K562 (cell line): ENCODE data around the gene TCF7. TPM values are rescaled to one million over a fixed set of nuclear protein-coding genes. Genes with fewer than 3 reads are reported as not detected.

ENCODE experiments used
- ATAC-seq: fragments of 200-7000 bp; cut with Tn5 transposase; 3 replicates; pipeline ENCODE4 v1.9.1; 2020; ENCODE audit warnings: moderate library complexity
- BruUV-seq: library from RNA; stranded (reverse); fragments of 400-500 nt; replicated peaks from 2 replicates; lab custom pipeline; 2021; lab: Mats Ljungman, UMichigan
- CTCF ChIA-PET: fragments of 300-600 bp; formaldehyde crosslinking; extraction: SDS; loops from one replicate; lab custom pipeline; 2021; ENCODE audit warnings: low intra/inter-chr PET ratio; lab: Yijun Ruan, JAX
- POLR2A ChIA-PET: fragments of 300-600, 350-650 bp; sonication (Branson Sonifier 250); formaldehyde crosslinking; extraction: SDS; loops from one replicate; lab custom pipeline; 2021; ENCODE audit warnings: antibody characterized with exemption, inconsistent platforms; lab: Yijun Ruan, JAX
- DNase-seq, 4 experiments: peaks; one replicate each; pipeline versions ENCODE4 v3.0.0 to v3.0.0-alpha.2; 2011 to 2018; ENCODE audit warnings: low spot score in 3 of 4, mixed read lengths in 3 of 4; ENCODE audit errors: extremely low read depth in 1 of 4
- FAIRE-seq: peaks from 2 replicates; lab custom pipeline; 2011; peaks lifted over from hg19 to GRCh38; lab: Jason Lieb, UNC
- H2AFZ ChIP-seq: 2 replicates; pipeline ENCODE4 v1.6.0; 2011; ENCODE audit warnings: low read depth, low read length, control low read depth, inconsistent platforms
- H3K27ac ChIP-seq: fragments of 200-600 bp; 3 replicates; pipeline ENCODE4 v1.8.0; 2011; ENCODE audit warnings: low read depth, mild to moderate bottlenecking, control low read depth, inconsistent platforms, low read length, moderate library complexity, mixed read lengths; ENCODE audit errors: extremely low read depth
- H3K27me3 ChIP-seq, 2 experiments: fragments of 300-600 bp in 1 of 2; 2 replicates in 1 of 2; 3 replicates in 1 of 2; pipeline versions ENCODE4 v1.6.0 to v1.8.0; 2011; ENCODE audit warnings: inconsistent platforms in 2 of 2, low read length in 2 of 2, mild to moderate bottlenecking in 1 of 2, mixed read lengths in 1 of 2, moderate library complexity in 1 of 2; ENCODE audit not compliant: control insufficient read depth in 2 of 2, insufficient read depth in 2 of 2
- H3K36me3 ChIP-seq: fragments of 300-600 bp; 3 replicates; pipeline ENCODE4 v1.8.0; 2011; ENCODE audit warnings: mild to moderate bottlenecking, low read length, inconsistent platforms; ENCODE audit not compliant: control insufficient read depth, insufficient read depth
- H3K4me1 ChIP-seq, 2 experiments: fragments of 200-600 bp in 1 of 2; replicated peaks in 1 of 2; 2 replicates in 1 of 2; 3 replicates in 1 of 2; pipeline versions ENCODE4 v1.5.1 to v1.8.0; 2011; ENCODE audit warnings: inconsistent platforms in 2 of 2, low read length in 2 of 2, mild to moderate bottlenecking in 1 of 2, mixed read lengths in 1 of 2, moderate library complexity in 1 of 2; ENCODE audit not compliant: control insufficient read depth in 2 of 2, insufficient read depth in 2 of 2
- H3K4me2 ChIP-seq: 2 replicates; pipeline ENCODE4 v1.6.1; 2011; ENCODE audit warnings: low read length, control low read depth, inconsistent platforms, mixed read lengths; ENCODE audit not compliant: insufficient read depth
- H3K4me3 ChIP-seq: fragments of 200-600 bp; sonication (generic), shearing (Covaris generic); 2 replicates; pipeline ENCODE4 v1.5.1; 2016; ENCODE audit warnings: control low read depth, inconsistent platforms
- H3K79me2 ChIP-seq: fragments of 200-600 bp; 3 replicates; pipeline ENCODE4 v1.8.0; 2011; ENCODE audit warnings: low read length, inconsistent platforms; ENCODE audit not compliant: control insufficient read depth, insufficient read depth
- H3K9ac ChIP-seq, 2 experiments: 2 replicates each; pipeline versions ENCODE4 v1.6.0 to v1.6.1; 2011; ENCODE audit warnings: low read depth in 2 of 2, low read length in 2 of 2, control low read depth in 1 of 2, inconsistent platforms in 1 of 2, mild to moderate bottlenecking in 1 of 2, mixed read lengths in 1 of 2; ENCODE audit not compliant: insufficient read depth in 1 of 2
- H3K9me1 ChIP-seq: one replicate; pipeline ENCODE4 v1.6.0; 2011; ENCODE audit warnings: inconsistent platforms, mild to moderate bottlenecking, low read length, moderate library complexity; ENCODE audit not compliant: control insufficient read depth, insufficient read depth
- H3K9me3 ChIP-seq: replicated peaks from 2 replicates; pipeline ENCODE4 v1.5.1; 2011; ENCODE audit warnings: low read depth, low read length, inconsistent platforms; ENCODE audit not compliant: control insufficient read depth, insufficient read depth
- H4K20me1 ChIP-seq: replicated peaks from 2 replicates; pipeline ENCODE4 v1.6.1; 2011; ENCODE audit warnings: low read length, inconsistent platforms, mixed read lengths; ENCODE audit not compliant: control insufficient read depth, insufficient read depth
- E2F3 ChIP-seq: fragments of 250-450 bp; sonication (Bioruptor Pico); IDR thresholded peaks from 2 replicates; pipeline ENCODE4 v1.4.0; 2020; ENCODE audit warnings: mild to moderate bottlenecking
- NCOA2 ChIP-seq, 2 experiments: fragments of 450-650 bp; IDR thresholded peaks; 2 replicates each; pipeline ENCODE4 v1.6.1; 2018; ENCODE audit warnings: mild to moderate bottlenecking in 2 of 2, moderate library complexity in 1 of 2; ENCODE audit not compliant: partially characterized antibody in 2 of 2
- NRF1 ChIP-seq, 2 experiments: fragments of 450-650 bp; IDR thresholded peaks in 1 of 2; conservative IDR thresholded peaks in 1 of 2; 2 replicates each; pipeline ENCODE4 v1.6.1; 2014; ENCODE audit warnings: mild to moderate bottlenecking in 2 of 2
- PCBP1 ChIP-seq: fragments of 200-400 bp; formaldehyde crosslinking; IDR thresholded peaks from 2 replicates; pipeline ENCODE4 v1.6.1; 2018; ENCODE audit warnings: mild to moderate bottlenecking, low read depth, low read length; ENCODE audit not compliant: poor library complexity, severe bottlenecking
- POLR2AphosphoS5 ChIP-seq: IDR thresholded peaks from 2 replicates; pipeline ENCODE4 v1.6.1; 2011; ENCODE audit warnings: mild to moderate bottlenecking, low read depth, low read length, moderate library complexity; ENCODE audit not compliant: control insufficient read depth, insufficient read depth
- TGIF2 ChIP-seq: sonication (generic); formaldehyde crosslinking; IDR thresholded peaks from 2 replicates; pipeline ENCODE4 v1.8.1; 2022; ENCODE audit warnings: mild to moderate bottlenecking, missing genetic modification reagents, moderate library complexity
- ZBTB17 ChIP-seq: fragments of 450-650 bp; formaldehyde crosslinking; IDR thresholded peaks from 2 replicates; pipeline ENCODE4 v1.4.0; 2020; ENCODE audit warnings: mild to moderate bottlenecking
- ZC3H8 ChIP-seq: fragments of 450-650 bp; IDR thresholded peaks from 2 replicates; pipeline ENCODE4 v1.6.1; 2017
- ZNF23 ChIP-seq: fragments of 250-450 bp; sonication (Bioruptor Pico); IDR thresholded peaks from 2 replicates; pipeline ENCODE4 v1.4.0; 2020; ENCODE audit warnings: mild to moderate bottlenecking
- ZNF263 ChIP-seq: sonication (generic); formaldehyde crosslinking; IDR thresholded peaks from 2 replicates; pipeline ENCODE4 v1.8.0; 2022; ENCODE audit warnings: mild to moderate bottlenecking, missing genetic modification reagents, borderline replicate concordance
- ZNF316 ChIP-seq: fragments of 450-650 bp; IDR thresholded peaks from 2 replicates; pipeline ENCODE4 v1.6.1; 2016
- ZNF507 ChIP-seq: conservative IDR thresholded peaks from 2 replicates; pipeline ENCODE4 v1.6.1; 2017; ENCODE audit warnings: missing genetic modification characterization, missing compliant biosample characterization
- WGBS: fragments of 100-300 bp; shearing (Covaris generic); methylation state at CpG from one replicate; pipeline ENCODE4 v1.1.6; 2016; ENCODE audit warnings: low coverage, mixed read lengths; ENCODE audit not compliant: insufficient coverage; ENCODE audit errors: missing lambda C conversion rate; 5-methylcytosine and 5-hydroxymethylcytosine counted together
- in situ Hi-C: fragments of 300-500 bp; cut with MboI; formaldehyde crosslinking; loops from 4 replicates; pipeline ENCODE4 v1.15.0; 2018; ENCODE audit warnings: inconsistent platforms, mixed read lengths
- intact Hi-C: fragments of 100-400 bp; cut with micrococcal nuclease; formaldehyde crosslinking; loops from 2 replicates; pipeline ENCODE4 v1.14.2; 2022
- polyA plus RNA-seq, 8 experiments: library from polyadenylated mRNA; depleted of rRNA in 4 of 8; stranded (reverse) in 5 of 8; unstranded in 3 of 8; fragments of >200 nt; fragmentation: Nextera tagmentation in 2 of 8; fragmentation: Illumina TruSeq in 1 of 8; extraction: Ambion mirVana in 2 of 8; extraction: Trizol in 1 of 8; gene quantifications; 2 replicates each; pipeline versions ENCODE4 v1.2.1 to v1.2.3, GENCODE V29; 2011 to 2014; ENCODE audit warnings: inconsistent platforms in 1 of 8, missing spikeins in 1 of 8
- total RNA-seq, 7 experiments: library from RNA; depleted of rRNA in 6 of 7; stranded (reverse); fragments of >200 nt in 6 of 7; fragmentation: Illumina TruSeq in 2 of 7; extraction: Trizol in 2 of 7; gene quantifications; 2 replicates each; pipeline versions ENCODE4 v1.2.1 to v1.2.3, GENCODE V29; 2011 to 2021; ENCODE audit warnings: low replicate concordance in 1 of 7
- TF ChIP-seq, protein P1 (sequence below), 2 experiments: fragments of 450-650 bp in 1 of 2; sonication (generic) in 1 of 2; formaldehyde crosslinking in 1 of 2; IDR thresholded peaks in 1 of 2; conservative IDR thresholded peaks in 1 of 2; 2 replicates each; pipeline versions ENCODE4 v1.6.1 to v1.8.1; 2016 to 2023; ENCODE audit warnings: mild to moderate bottlenecking in 2 of 2, moderate library complexity in 2 of 2, inconsistent platforms in 1 of 2, missing genetic modification reagents in 1 of 2
- TF ChIP-seq, protein P2 (sequence below): IDR thresholded peaks from 2 replicates; pipeline ENCODE4 v1.6.1; 2011; ENCODE audit warnings: borderline replicate concordance, low read depth, mild to moderate bottlenecking, moderate library complexity, low read length; ENCODE audit not compliant: insufficient read depth, poor library complexity, severe bottlenecking
- TF ChIP-seq, protein P3 (sequence below): sonication (generic); formaldehyde crosslinking; IDR thresholded peaks from 2 replicates; pipeline ENCODE4 v1.8.1; 2023; ENCODE audit warnings: mild to moderate bottlenecking, missing genetic modification reagents

Gene TCF7
- total and polyA plus RNA-seq, 9 of the 15 experiments (the other 6 are each of a cell fraction or from before 2014, with no cell fraction given), result 1.6 to 14.9 (median 4.2) TPM

DNA sequence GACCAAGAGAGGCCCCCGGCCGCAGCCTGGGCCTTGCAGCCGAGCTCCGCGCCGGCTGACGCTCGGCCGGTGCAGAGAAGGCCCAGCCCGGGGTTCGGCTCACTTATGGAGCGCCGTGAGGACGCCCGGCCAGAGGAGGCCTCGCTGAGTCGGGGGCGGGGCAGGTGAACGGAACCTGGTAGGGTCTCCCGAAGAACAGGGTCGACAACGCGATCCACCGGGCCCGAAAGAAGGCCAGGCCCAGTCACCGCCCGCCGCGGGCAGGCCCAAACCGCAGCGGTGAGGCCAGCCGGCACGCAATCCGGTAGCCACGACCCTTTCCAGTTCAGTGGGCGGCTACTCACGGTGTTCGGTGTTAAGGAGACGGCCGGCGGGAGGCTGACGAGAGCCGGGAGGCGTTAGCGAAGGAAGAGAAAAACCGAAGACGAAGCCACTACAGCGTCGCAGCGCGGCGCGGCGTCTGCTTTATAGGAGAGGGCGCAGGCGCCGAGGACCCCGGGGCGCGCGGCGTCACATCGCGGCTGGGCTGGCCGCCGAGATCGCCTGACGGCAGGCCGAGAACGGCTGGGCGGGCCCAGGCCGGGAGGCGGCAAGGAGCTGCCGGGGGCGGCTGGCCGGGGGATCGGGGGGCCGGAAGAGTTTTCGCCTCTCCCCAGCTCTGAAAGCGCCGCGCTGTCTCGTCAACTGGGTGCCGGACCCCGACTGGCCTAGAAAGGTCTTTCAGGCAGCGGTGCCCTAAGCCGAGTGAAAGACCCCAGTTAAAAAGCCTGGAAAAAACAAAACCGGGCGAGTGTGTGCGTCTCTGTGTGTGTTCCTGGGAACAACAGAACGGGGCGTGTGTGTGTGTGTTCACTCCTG, 62.3 kb downstream of the TCF7 start, which contains the start of gene SKP1:
SKP1 (minus strand) TSS at position 440 of the 858 bp plus-strand sequence. CDS start 2,928 bp downstream, outside the sequence.
- FAIRE-seq (peak; percentile 66), ATAC-seq (peak; percentile 89), DNase-seq (peak; percentile 89 to 93 (median 90))
- Histone ChIP-seq H3K27ac (peak within 1 kb of the TSS; percentile 97), H3K4me3 (peak within 1 kb of the TSS; percentile 98), H3K36me3 (peaks cover 26% of the 10 kb centered on the region), H2AFZ (peak within 1 kb of the TSS; percentile 99), H3K27me3 (no peaks in the 10 kb centered on the region), H3K9ac (peak within 1 kb of the TSS; percentile 95 to 96), H3K4me1 (peaks cover 17 to 18% of the 10 kb centered on the region in 2 experiments), H3K9me1 (no peaks in the 10 kb centered on the region), H3K4me2 (peak within 1 kb of the TSS; percentile 98), H3K9me3 (no peaks in the 10 kb centered on the region), H4K20me1 (peaks cover 19% of the 10 kb centered on the region; the same call in 1 of the 2 replicates), H3K79me2 (peaks cover 51% of the 10 kb centered on the region)
- intact Hi-C loops, result loop anchor here (2.0 kb wide), 2 partner anchors 194 to 472 kb away; partner anchors contain the start of genes SEC24A and UBE2B
- POLR2A ChIA-PET, result interaction anchor here (0.5 to 3.6 kb wide), 44 partner anchors 8 to 669 kb away, joined by 3 to 40 read pairs (median 4); partner anchors contain the start of genes C5orf24, PPP2CA, SEC24A and UBE2B
- CTCF ChIA-PET, result no interaction called here
- WGBS, result under 1% methylated on average over 81 of the region's 92 CpGs
- in situ Hi-C loops, result no loop called here
- no TSS peak for BruUV-seq
- TF ChIP-seq ZNF507 (tag) (no peak), POLR2AphosphoS5 (peak; percentile 98), NCOA2 (IDR thresholded peaks at IDR 0.05; ENCODE audit: partially characterized antibody in 2 of 2) (peak in 1 of 2 experiments; percentile 96), ZNF316 (no peak; the same call in 1 of the 2 replicates), PCBP1 (peak; percentile 95), NRF1 (conservative IDR thresholded peaks at IDR 0.05 in 1 of 2, IDR thresholded peaks at IDR 0.05 in 1 of 2) (peak; percentile 73 to 80), ZBTB17 (peak; percentile 54; the same call in 1 of the 2 replicates), ZNF23 (CRISPR knock-in tag) (no peak), E2F3 (0 out of 2 replicates have a peak, but pooled peaks have one; percentile 49), ZC3H8 (no peak), ZNF263 (CRISPR knock-in tag) (0 out of 2 replicates have a peak, but pooled peaks have one; percentile 43), TGIF2 (CRISPR knock-in tag) (peak; percentile 77)
- TF ChIP-seq, protein P1, sequence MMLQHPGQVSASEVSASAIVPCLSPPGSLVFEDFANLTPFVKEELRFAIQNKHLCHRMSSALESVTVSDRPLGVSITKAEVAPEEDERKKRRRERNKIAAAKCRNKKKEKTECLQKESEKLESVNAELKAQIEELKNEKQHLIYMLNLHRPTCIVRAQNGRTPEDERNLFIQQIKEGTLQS (IDR thresholded peaks at IDR 0.05), result no peak
- TF ChIP-seq, protein P1 (CRISPR knock-in tag; conservative IDR thresholded peaks at IDR 0.05), result peak; percentile 81
- TF ChIP-seq, protein P2, sequence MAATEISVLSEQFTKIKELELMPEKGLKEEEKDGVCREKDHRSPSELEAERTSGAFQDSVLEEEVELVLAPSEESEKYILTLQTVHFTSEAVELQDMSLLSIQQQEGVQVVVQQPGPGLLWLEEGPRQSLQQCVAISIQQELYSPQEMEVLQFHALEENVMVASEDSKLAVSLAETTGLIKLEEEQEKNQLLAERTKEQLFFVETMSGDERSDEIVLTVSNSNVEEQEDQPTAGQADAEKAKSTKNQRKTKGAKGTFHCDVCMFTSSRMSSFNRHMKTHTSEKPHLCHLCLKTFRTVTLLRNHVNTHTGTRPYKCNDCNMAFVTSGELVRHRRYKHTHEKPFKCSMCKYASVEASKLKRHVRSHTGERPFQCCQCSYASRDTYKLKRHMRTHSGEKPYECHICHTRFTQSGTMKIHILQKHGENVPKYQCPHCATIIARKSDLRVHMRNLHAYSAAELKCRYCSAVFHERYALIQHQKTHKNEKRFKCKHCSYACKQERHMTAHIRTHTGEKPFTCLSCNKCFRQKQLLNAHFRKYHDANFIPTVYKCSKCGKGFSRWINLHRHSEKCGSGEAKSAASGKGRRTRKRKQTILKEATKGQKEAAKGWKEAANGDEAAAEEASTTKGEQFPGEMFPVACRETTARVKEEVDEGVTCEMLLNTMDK, result peak; percentile 10
- TF ChIP-seq, protein P3, sequence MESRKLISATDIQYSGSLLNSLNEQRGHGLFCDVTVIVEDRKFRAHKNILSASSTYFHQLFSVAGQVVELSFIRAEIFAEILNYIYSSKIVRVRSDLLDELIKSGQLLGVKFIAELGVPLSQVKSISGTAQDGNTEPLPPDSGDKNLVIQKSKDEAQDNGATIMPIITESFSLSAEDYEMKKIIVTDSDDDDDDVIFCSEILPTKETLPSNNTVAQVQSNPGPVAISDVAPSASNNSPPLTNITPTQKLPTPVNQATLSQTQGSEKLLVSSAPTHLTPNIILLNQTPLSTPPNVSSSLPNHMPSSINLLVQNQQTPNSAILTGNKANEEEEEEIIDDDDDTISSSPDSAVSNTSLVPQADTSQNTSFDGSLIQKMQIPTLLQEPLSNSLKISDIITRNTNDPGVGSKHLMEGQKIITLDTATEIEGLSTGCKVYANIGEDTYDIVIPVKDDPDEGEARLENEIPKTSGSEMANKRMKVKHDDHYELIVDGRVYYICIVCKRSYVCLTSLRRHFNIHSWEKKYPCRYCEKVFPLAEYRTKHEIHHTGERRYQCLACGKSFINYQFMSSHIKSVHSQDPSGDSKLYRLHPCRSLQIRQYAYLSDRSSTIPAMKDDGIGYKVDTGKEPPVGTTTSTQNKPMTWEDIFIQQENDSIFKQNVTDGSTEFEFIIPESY, result 0 out of 2 replicates have a peak, but pooled peaks have one; percentile 8
